ENCODE measurements around the gene FTH1. TPM values are rescaled to one million over a fixed set of nuclear protein-coding genes. Genes with fewer than 3 reads are reported as not detected.

FTH1 gene
- total RNA-seq, 1 donor from 2014 or later = 3,020 TPM

- Mint-ChIP-seq H3K36me3 (ENCODE audit: unreplicated experiment) (peaks cover 13% of the 10 kb centered on the region), H3K9me3 (ENCODE audit: unreplicated experiment) (no peaks in the 10 kb centered on the region), H3K4me1 (ENCODE audit: unreplicated experiment) (peaks cover 33% of the 10 kb centered on the region), H3K4me3 (ENCODE audit: unreplicated experiment) (no peak overlapping the region), H3K27ac (ENCODE audit: unreplicated experiment) (no peak overlapping the region), H3K27me3 (ENCODE audit: unreplicated experiment) (no peaks in the 10 kb centered on the region)
- TF ChIP-seq CTCF (IDR thresholded peaks at IDR 0.05) = no peak
- no peak for DNase-seq (ENCODE audit: extremely low spot score, unreplicated experiment)
Measured at GRCh38 chr11:61958590-61958989, 8.8 kb downstream of the FTH1 start.

- Mint-ChIP-seq H3K27me3 (ENCODE audit: unreplicated experiment) (no peaks in the 10 kb centered on the region), H3K4me1 (ENCODE audit: unreplicated experiment) (peaks cover 20% of the 10 kb centered on the region), H3K9me3 (ENCODE audit: unreplicated experiment) (no peaks in the 10 kb centered on the region), H3K27ac (ENCODE audit: unreplicated experiment) (no peak overlapping the region), H3K4me3 (ENCODE audit: unreplicated experiment) (no peak overlapping the region), H3K36me3 (ENCODE audit: unreplicated experiment) (peaks cover 3% of the 10 kb centered on the region)
- DNase-seq (ENCODE audit: extremely low spot score, unreplicated experiment) = no peak
- no peak for TF ChIP-seq CTCF (IDR thresholded peaks at IDR 0.05)
Measured at GRCh38 chr11:61957021-61957770, 10.2 kb downstream of the FTH1 start.

- Mint-ChIP-seq H3K36me3 (ENCODE audit: unreplicated experiment) (peaks cover 3% of the 10 kb centered on the region), H3K4me3 (ENCODE audit: unreplicated experiment) (no peak overlapping the region), H3K4me1 (ENCODE audit: unreplicated experiment) (peaks cover 12% of the 10 kb centered on the region), H3K9me3 (ENCODE audit: unreplicated experiment) (no peaks in the 10 kb centered on the region), H3K27ac (ENCODE audit: unreplicated experiment) (no peak overlapping the region), H3K27me3 (ENCODE audit: unreplicated experiment) (no peaks in the 10 kb centered on the region)
- DNase-seq (ENCODE audit: extremely low spot score, unreplicated experiment) = peak; percentile 73
- TF ChIP-seq CTCF (IDR thresholded peaks at IDR 0.05) = no peak
Measured at GRCh38 chr11:61956191-61957020, 11.0 kb downstream of the FTH1 start.

- Mint-ChIP-seq H3K4me1 (ENCODE audit: unreplicated experiment) (peaks cover 9% of the 10 kb centered on the region), H3K36me3 (ENCODE audit: unreplicated experiment) (peaks cover 3% of the 10 kb centered on the region), H3K27me3 (ENCODE audit: unreplicated experiment) (no peaks in the 10 kb centered on the region), H3K9me3 (ENCODE audit: unreplicated experiment) (no peaks in the 10 kb centered on the region), H3K27ac (ENCODE audit: unreplicated experiment) (peak overlapping the region; percentile 59), H3K4me3 (ENCODE audit: unreplicated experiment) (no peak overlapping the region)
- no peak for TF ChIP-seq CTCF (IDR thresholded peaks at IDR 0.05)
- peak; percentile 80 for DNase-seq (ENCODE audit: extremely low spot score, unreplicated experiment)
Measured at GRCh38 chr11:61955422-61956135, 11.9 kb downstream of the FTH1 start.
